MM.1S (cell line): ENCODE results near the gene HIGD2A.

ENCODE experiments used
- DNase-seq: peaks from one replicate; pipeline ENCODE4 v3.0.0-alpha.2; 2015
- H2AFZ ChIP-seq: fragments of 300-600 bp; sonication (generic); 2 replicates; pipeline ENCODE4 v1.6.0; 2016; ENCODE audit warnings: antibody characterized with exemption, low read length
- H3F3A ChIP-seq: fragments of 300-600 bp; sonication (generic); 2 replicates; pipeline ENCODE4 v1.6.1; 2016; ENCODE audit warnings: mild to moderate bottlenecking, antibody characterized with exemption, low read length, moderate library complexity, mixed read lengths; ENCODE audit not compliant: insufficient read depth
- H3K27ac ChIP-seq: fragments of 300-600 bp; sonication (generic); 2 replicates; pipeline ENCODE4 v1.5.1; 2016; ENCODE audit warnings: mild to moderate bottlenecking, low read length
- H3K27me3 ChIP-seq: fragments of 300-600 bp; sonication (generic); replicated peaks from 2 replicates; pipeline ENCODE4 v1.6.0; 2016; ENCODE audit warnings: low read length; ENCODE audit not compliant: insufficient read depth
- H3K36me3 ChIP-seq: fragments of 300-600 bp; sonication (generic); replicated peaks from 2 replicates; pipeline ENCODE4 v1.6.1; 2016; ENCODE audit warnings: mild to moderate bottlenecking, low read length, mixed read lengths; ENCODE audit not compliant: insufficient read depth
- H3K4me1 ChIP-seq: fragments of 300-600 bp; sonication (generic); 2 replicates; pipeline ENCODE4 v1.6.1; 2016; ENCODE audit warnings: low read length, mixed read lengths
- H3K4me2 ChIP-seq: fragments of 300-600 bp; sonication (generic); 2 replicates; pipeline ENCODE4 v1.6.0; 2016; ENCODE audit warnings: low read depth, low read length
- H3K4me3 ChIP-seq: fragments of 300-600 bp; sonication (generic); 2 replicates; pipeline ENCODE4 v1.5.1; 2016; ENCODE audit warnings: low read length, mixed read lengths
- H3K79me2 ChIP-seq: fragments of 300-600 bp; sonication (generic); 2 replicates; pipeline ENCODE4 v1.6.1; 2016; ENCODE audit warnings: mixed run types, low read length, mixed read lengths
- H3K9ac ChIP-seq: fragments of 300-600 bp; sonication (generic); 2 replicates; pipeline ENCODE4 v1.6.1; 2016; ENCODE audit warnings: low read length, mixed read lengths
- H3K9me2 ChIP-seq: fragments of 300-600 bp; sonication (generic); replicated peaks from 2 replicates; pipeline ENCODE4 v1.6.1; 2016; ENCODE audit warnings: mild to moderate bottlenecking, low read length, mixed read lengths; ENCODE audit not compliant: insufficient read depth
- H3K9me3 ChIP-seq: fragments of 300-600 bp; sonication (generic); replicated peaks from 2 replicates; pipeline ENCODE4 v1.6.1; 2016; ENCODE audit warnings: mild to moderate bottlenecking, low read length, mixed read lengths; ENCODE audit not compliant: insufficient read depth
- H4K20me1 ChIP-seq: fragments of 300-600 bp; sonication (generic); 2 replicates; pipeline ENCODE4 v1.6.1; 2016; ENCODE audit warnings: mild to moderate bottlenecking, low read length, moderate library complexity, mixed read lengths; ENCODE audit not compliant: insufficient read depth
- EZH2 ChIP-seq: fragments of 300-600 bp; sonication (generic); optimal IDR thresholded peaks from 2 replicates; pipeline ENCODE3; 2017; ENCODE audit warnings: low read depth, mild to moderate bottlenecking, antibody characterized with exemption, low read length, mixed read lengths
- EZH2phosphoT487 ChIP-seq: fragments of 300-600 bp; sonication (generic); IDR thresholded peaks from 2 replicates; pipeline ENCODE4 v1.6.1; 2018; ENCODE audit warnings: antibody characterized with exemption, low read length
- TF ChIP-seq, protein P1 (sequence below): fragments of 300-600 bp; sonication (generic); IDR thresholded peaks from 2 replicates; pipeline ENCODE4 v1.5.1; 2016; ENCODE audit warnings: antibody characterized with exemption, low read length, mixed read lengths

The HIGD2A gene

DNA sequence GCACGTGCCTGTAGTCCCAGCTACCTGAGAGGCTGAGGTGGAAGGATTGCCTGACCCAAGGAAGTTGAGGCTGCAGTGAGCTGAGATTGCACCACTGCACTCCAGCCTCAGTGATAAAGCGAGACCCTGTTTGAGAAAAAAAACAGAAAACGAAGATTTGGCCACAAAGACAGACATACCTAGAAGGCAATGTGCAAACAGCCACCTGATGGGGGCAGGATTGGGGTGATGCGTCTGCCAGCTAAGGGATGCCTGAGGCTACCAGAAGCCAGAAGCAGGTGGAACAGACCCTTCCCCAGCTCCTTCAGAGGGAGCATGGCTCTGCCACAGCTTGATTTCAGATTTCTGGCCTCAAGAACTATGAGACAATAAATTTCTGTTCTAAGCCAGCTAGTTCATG, 2.9 kb downstream of the HIGD2A start:
- Histone ChIP-seq H4K20me1 (no peaks in the 10 kb centered on the region), H3K4me3 (no peak overlapping the region), H3K9me3 (no peaks in the 10 kb centered on the region), H3K4me2 (no peak overlapping the region), H3F3A (peaks cover 7% of the 10 kb centered on the region; the same call in 1 of the 2 replicates), H3K9ac (no peak overlapping the region), H3K27me3 (no peaks in the 10 kb centered on the region), H3K36me3 (0 out of 2 replicates have a peak, but pooled peaks cover 3% of the 10 kb centered on the region), H3K27ac (no peak overlapping the region), H3K9me2 (no peaks in the 10 kb centered on the region), H2AFZ (no peak overlapping the region), H3K79me2 (peaks cover 44% of the 10 kb centered on the region), H3K4me1 (peaks cover 10% of the 10 kb centered on the region; the same call in 1 of the 2 replicates)
- no peak for TF ChIP-seq EZH2
- no peak for TF ChIP-seq EZH2phosphoT487
- TF ChIP-seq, protein P1, sequence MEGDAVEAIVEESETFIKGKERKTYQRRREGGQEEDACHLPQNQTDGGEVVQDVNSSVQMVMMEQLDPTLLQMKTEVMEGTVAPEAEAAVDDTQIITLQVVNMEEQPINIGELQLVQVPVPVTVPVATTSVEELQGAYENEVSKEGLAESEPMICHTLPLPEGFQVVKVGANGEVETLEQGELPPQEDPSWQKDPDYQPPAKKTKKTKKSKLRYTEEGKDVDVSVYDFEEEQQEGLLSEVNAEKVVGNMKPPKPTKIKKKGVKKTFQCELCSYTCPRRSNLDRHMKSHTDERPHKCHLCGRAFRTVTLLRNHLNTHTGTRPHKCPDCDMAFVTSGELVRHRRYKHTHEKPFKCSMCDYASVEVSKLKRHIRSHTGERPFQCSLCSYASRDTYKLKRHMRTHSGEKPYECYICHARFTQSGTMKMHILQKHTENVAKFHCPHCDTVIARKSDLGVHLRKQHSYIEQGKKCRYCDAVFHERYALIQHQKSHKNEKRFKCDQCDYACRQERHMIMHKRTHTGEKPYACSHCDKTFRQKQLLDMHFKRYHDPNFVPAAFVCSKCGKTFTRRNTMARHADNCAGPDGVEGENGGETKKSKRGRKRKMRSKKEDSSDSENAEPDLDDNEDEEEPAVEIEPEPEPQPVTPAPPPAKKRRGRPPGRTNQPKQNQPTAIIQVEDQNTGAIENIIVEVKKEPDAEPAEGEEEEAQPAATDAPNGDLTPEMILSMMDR: no peak
- no peak for DNase-seq

DNA sequence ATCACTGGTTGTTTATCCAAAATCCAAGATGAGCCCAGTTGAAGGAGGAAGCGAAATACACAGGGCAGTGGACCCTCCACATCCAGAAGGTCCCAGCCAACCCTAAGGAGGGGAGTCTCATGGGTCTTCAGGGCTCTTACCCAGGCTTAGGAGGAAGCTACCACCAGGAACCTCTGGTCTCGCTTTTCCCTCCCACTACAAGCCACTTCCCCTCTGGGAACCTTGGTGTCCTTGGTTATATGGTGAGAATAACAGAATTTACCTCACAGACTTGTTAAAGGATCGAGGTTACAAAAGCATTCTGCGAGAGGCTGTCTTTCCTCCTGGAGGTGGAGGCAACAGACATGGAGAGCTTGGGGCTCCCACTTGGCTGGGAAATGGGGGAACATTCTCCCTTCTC, 3.4 kb downstream of the HIGD2A start:
- H3K9ac ChIP-seq: no peak overlapping the region
- no peak overlapping the region for H2AFZ ChIP-seq
- H3K9me2 ChIP-seq: no peaks in the 10 kb centered on the region
- peaks cover 7% of the 10 kb centered on the region; the same call in 1 of the 2 replicates for H3F3A ChIP-seq
- H3K27ac ChIP-seq: no peak overlapping the region
- peaks cover 13% of the 10 kb centered on the region; the same call in 1 of the 2 replicates for H3K4me1 ChIP-seq
- H3K27me3 ChIP-seq: no peaks in the 10 kb centered on the region
- H3K9me3 ChIP-seq: no peaks in the 10 kb centered on the region
- H4K20me1 ChIP-seq: no peaks in the 10 kb centered on the region
- no peak for DNase-seq
- peaks cover 39% of the 10 kb centered on the region for H3K79me2 ChIP-seq
- H3K4me2 ChIP-seq: no peak overlapping the region
- TF ChIP-seq, protein P1: no peak
- TF ChIP-seq EZH2: no peak
- TF ChIP-seq EZH2phosphoT487: no peak
- H3K4me3 ChIP-seq: no peak overlapping the region
- no peaks in the 10 kb centered on the region for H3K36me3 ChIP-seq

DNA sequence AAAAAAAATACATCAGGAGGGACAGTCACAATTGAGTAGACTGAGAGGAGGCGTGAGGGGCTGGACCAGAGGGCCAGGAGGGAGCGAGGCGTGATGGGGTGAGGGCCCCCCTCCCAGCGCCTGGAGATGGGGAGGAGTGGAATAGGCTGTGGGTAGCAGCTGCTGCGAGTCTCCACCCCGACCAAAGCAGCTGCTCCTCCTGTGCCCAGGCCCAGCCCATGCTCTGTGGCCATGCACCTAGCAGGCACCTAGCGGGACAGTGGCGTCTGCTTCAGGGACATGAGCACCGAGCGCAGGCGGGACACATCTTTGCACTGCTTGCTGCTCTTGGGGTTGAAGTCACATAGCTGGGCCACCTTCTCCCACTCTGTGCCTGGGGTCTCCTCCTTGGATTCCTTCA, 4.0 kb downstream of the HIGD2A start:
- Histone ChIP-seq H3K4me2 (no peak overlapping the region), H3K79me2 (peaks cover 33% of the 10 kb centered on the region), H3K9me3 (no peaks in the 10 kb centered on the region), H3F3A (peaks cover 7% of the 10 kb centered on the region; the same call in 1 of the 2 replicates), H3K4me1 (0 out of 2 replicates have a peak, but pooled peaks cover 8% of the 10 kb centered on the region), H3K9me2 (no peaks in the 10 kb centered on the region), H3K9ac (no peak overlapping the region), H3K4me3 (no peak overlapping the region), H3K36me3 (no peaks in the 10 kb centered on the region), H3K27me3 (no peaks in the 10 kb centered on the region), H3K27ac (no peak overlapping the region), H2AFZ (no peak overlapping the region), H4K20me1 (no peaks in the 10 kb centered on the region)
- TF ChIP-seq EZH2: no peak
- TF ChIP-seq EZH2phosphoT487: no peak
- TF ChIP-seq, protein P1: no peak
- DNase-seq: no peak
